H1 (cell line): Measurements from ENCODE around the gene PLPP7. TPM values are rescaled to one million over a fixed set of nuclear protein-coding genes. Genes with fewer than 3 reads are reported as not detected.

Experiments used
- CTCF ChIA-PET: fragments of 300-600 bp; sonication (Branson Sonifier 250); formaldehyde crosslinking; loops from one replicate; lab custom pipeline; 2021; ENCODE audit not compliant: partially characterized antibody; lab: Charles Lee
- POLR2A ChIA-PET: fragments of 300-600 bp; sonication (Branson Sonifier 250); formaldehyde crosslinking; loops from one replicate; lab custom pipeline; 2021; ENCODE audit warnings: inconsistent platforms; ENCODE audit not compliant: partially characterized antibody; lab: Charles Lee
- DNase-seq, 2 experiments: peaks; one replicate each; pipeline versions ENCODE4 v3.0.0 to v3.0.0-alpha.2; 2010 to 2022; ENCODE audit warnings: low spot score in 2 of 2, low read depth in 1 of 2, mixed read lengths in 1 of 2
- FAIRE-seq: peaks from 2 replicates; lab custom pipeline; 2011; peaks lifted over from hg19 to GRCh38; lab: Jason Lieb, UNC
- H2AFZ ChIP-seq: 2 replicates; pipeline ENCODE4 v1.8.1; 2012; ENCODE audit warnings: low read length, inconsistent platforms
- H2AK5ac ChIP-seq: 2 replicates; pipeline ENCODE4 v1.6.1; 2013; ENCODE audit warnings: low read depth, low read length
- H2BK120ac ChIP-seq: replicated peaks from 2 replicates; pipeline ENCODE3; 2013; ENCODE audit warnings: low read depth, low read length, inconsistent platforms
- H2BK12ac ChIP-seq: 2 replicates; pipeline ENCODE4 v1.6.1; 2013; ENCODE audit warnings: low read depth, low read length
- H2BK15ac ChIP-seq: 2 replicates; pipeline ENCODE4 v1.6.1; 2013; ENCODE audit warnings: low read length
- H2BK20ac ChIP-seq: 2 replicates; pipeline ENCODE4 v1.6.1; 2013; ENCODE audit warnings: low read length
- H2BK5ac ChIP-seq: 2 replicates; pipeline ENCODE4 v1.6.1; 2013; ENCODE audit warnings: low read depth, low read length
- H3K14ac ChIP-seq: 2 replicates; pipeline ENCODE4 v1.6.1; 2013; ENCODE audit warnings: inconsistent platforms; ENCODE audit not compliant: insufficient read length
- H3K18ac ChIP-seq: 2 replicates; pipeline ENCODE4 v1.6.1; 2013; ENCODE audit warnings: low read length; ENCODE audit errors: extremely low read depth
- H3K23ac ChIP-seq: 2 replicates; pipeline ENCODE4 v1.6.1; 2013; ENCODE audit warnings: inconsistent platforms; ENCODE audit not compliant: insufficient read length
- H3K23me2 ChIP-seq: 2 replicates; pipeline ENCODE4 v1.6.1; 2013; ENCODE audit warnings: low read depth, low read length
- H3K27ac ChIP-seq: 2 replicates; pipeline ENCODE4 v1.6.1; 2011; ENCODE audit warnings: low read depth, low read length, inconsistent platforms
- H3K27me3 ChIP-seq, 4 experiments: replicated peaks in 1 of 4; 1 replicate in 1 of 4; 2 replicates in 3 of 4; pipeline versions ENCODE4 v1.6.1 to v1.8.1; 2011 to 2013; ENCODE audit warnings: low read length in 3 of 4, mild to moderate bottlenecking in 3 of 4, inconsistent platforms in 2 of 4, mixed read lengths in 2 of 4, moderate library complexity in 1 of 4; ENCODE audit not compliant: control insufficient read depth in 3 of 4, insufficient read depth in 3 of 4; ENCODE audit errors: extremely low read depth in 1 of 4
- H3K36me3 ChIP-seq, 4 experiments: 2 replicates each; pipeline versions ENCODE4 v1.6.1 to v1.8.1; 2011 to 2013; ENCODE audit warnings: mild to moderate bottlenecking in 4 of 4, low read length in 3 of 4, moderate library complexity in 2 of 4, control low read depth in 1 of 4, inconsistent platforms in 1 of 4; ENCODE audit not compliant: insufficient read depth in 4 of 4, control insufficient read depth in 2 of 4
- H3K4ac ChIP-seq: replicated peaks from 2 replicates; pipeline ENCODE3; 2013; ENCODE audit warnings: low read length, low read depth, mixed read lengths, inconsistent platforms; ENCODE audit not compliant: insufficient read length
- H3K4me1 ChIP-seq, 4 experiments: replicated peaks in 1 of 4; 1 replicate in 1 of 4; 2 replicates in 3 of 4; pipeline versions ENCODE4 v1.6.1 to v1.8.1; 2011 to 2013; ENCODE audit warnings: low read length in 3 of 4, inconsistent platforms in 2 of 4, mixed read lengths in 1 of 4; ENCODE audit not compliant: insufficient read depth in 4 of 4, control insufficient read depth in 3 of 4
- H3K4me2 ChIP-seq, 2 experiments: 2 replicates each; pipeline versions ENCODE4 v1.6.1 to v1.8.1; 2011 to 2013; ENCODE audit warnings: low read depth in 2 of 2, low read length in 2 of 2, control low read depth in 1 of 2, inconsistent platforms in 1 of 2, mild to moderate bottlenecking in 1 of 2; ENCODE audit not compliant: insufficient read depth in 1 of 2
- H3K4me3 ChIP-seq, 4 experiments: fragments of 200-600, 300-600 bp in 1 of 4; sonication (generic), shearing (Covaris generic), sonication (Bioruptor Twin) in 1 of 4; 2 replicates each; pipeline versions ENCODE4 v1.5.1 to v1.8.1; 2011 to 2016; ENCODE audit warnings: low read length in 4 of 4, low read depth in 3 of 4, control low read depth in 2 of 4, inconsistent platforms in 2 of 4, mild to moderate bottlenecking in 2 of 4, mixed read lengths in 1 of 4, moderate library complexity in 1 of 4; ENCODE audit not compliant: insufficient read depth in 2 of 4; ENCODE audit errors: extremely low read depth in 1 of 4
- H3K56ac ChIP-seq: replicated peaks from 2 replicates; pipeline ENCODE3; 2013; ENCODE audit warnings: low read depth, mild to moderate bottlenecking, mixed read lengths, low read length, inconsistent platforms; ENCODE audit not compliant: insufficient read length
- H3K79me1 ChIP-seq: 2 replicates; pipeline ENCODE4 v1.6.1; 2013; ENCODE audit warnings: low read depth, low read length, control low read depth
- H3K79me2 ChIP-seq, 2 experiments: 2 replicates each; pipeline versions ENCODE4 v1.6.1 to v1.8.1; 2012 to 2013; ENCODE audit warnings: low read length in 2 of 2, mild to moderate bottlenecking in 2 of 2, inconsistent platforms in 1 of 2; ENCODE audit not compliant: insufficient read depth in 2 of 2, control insufficient read depth in 1 of 2
- H3K9ac ChIP-seq, 4 experiments: replicated peaks in 1 of 4; 1 replicate in 1 of 4; 2 replicates in 3 of 4; pipeline versions ENCODE4 v1.6.1 to v1.8.1; 2011 to 2013; ENCODE audit warnings: low read depth in 3 of 4, low read length in 3 of 4, control low read depth in 2 of 4, mild to moderate bottlenecking in 2 of 4, moderate library complexity in 2 of 4, inconsistent platforms in 1 of 4; ENCODE audit errors: extremely low read depth in 1 of 4
- H3K9me3 ChIP-seq, 2 experiments: 2 replicates each; pipeline versions ENCODE4 v1.6.1 to v1.8.1; 2012 to 2013; ENCODE audit warnings: mild to moderate bottlenecking in 2 of 2, moderate library complexity in 2 of 2, control low read depth in 1 of 2, inconsistent platforms in 1 of 2, low read depth in 1 of 2, low read length in 1 of 2, mixed read lengths in 1 of 2; ENCODE audit not compliant: insufficient read depth in 2 of 2
- H4K20me1 ChIP-seq, 2 experiments: replicated peaks in 1 of 2; 2 replicates each; pipeline versions ENCODE3 to v1.8.1; 2011 to 2013; ENCODE audit warnings: inconsistent platforms in 2 of 2, low read length in 2 of 2, mild to moderate bottlenecking in 1 of 2; ENCODE audit not compliant: insufficient read depth in 2 of 2, control insufficient read depth in 1 of 2
- H4K5ac ChIP-seq: 2 replicates; pipeline ENCODE4 v1.6.1; 2013; ENCODE audit warnings: low read length, low read depth, mixed read lengths, inconsistent platforms; ENCODE audit not compliant: insufficient read length
- H4K8ac ChIP-seq: 2 replicates; pipeline ENCODE4 v1.8.0; 2013; ENCODE audit warnings: mild to moderate bottlenecking, moderate library complexity, low read length, inconsistent platforms; ENCODE audit not compliant: insufficient read depth; ENCODE audit errors: extremely low read depth
- H4K91ac ChIP-seq: replicated peaks from 2 replicates; pipeline ENCODE3; 2013; ENCODE audit warnings: low read length, mixed read lengths, inconsistent platforms; ENCODE audit not compliant: insufficient read length
- BCL11A ChIP-seq, 2 experiments: IDR thresholded peaks; one replicate each; pipeline ENCODE4 v1.6.1; 2011; ENCODE audit warnings: low read depth in 2 of 2, low read length in 2 of 2, mild to moderate bottlenecking in 2 of 2
- CHD2 ChIP-seq: IDR thresholded peaks from 2 replicates; pipeline ENCODE4 v1.6.1; 2012; ENCODE audit warnings: low read length, improper control_type of control experiment
- GTF2F1 ChIP-seq: IDR thresholded peaks from 2 replicates; pipeline ENCODE4 v1.6.1; 2012; ENCODE audit warnings: low read depth, low read length, improper control_type of control experiment, borderline replicate concordance
- PHF8 ChIP-seq: fragments of 200-600 bp; sonication (generic); conservative IDR thresholded peaks from 2 replicates; pipeline ENCODE4 v1.7.1; 2012; ENCODE audit warnings: low read depth, mild to moderate bottlenecking, inconsistent platforms, low read length, moderate library complexity
- RFX5 ChIP-seq: IDR thresholded peaks from 2 replicates; pipeline ENCODE4 v1.6.1; 2011; ENCODE audit warnings: low read depth, low read length, improper control_type of control experiment, borderline replicate concordance
- SIX5 ChIP-seq: IDR thresholded peaks from 2 replicates; pipeline ENCODE4 v1.6.1; 2011; ENCODE audit warnings: mild to moderate bottlenecking, low read depth, low read length
- SRF ChIP-seq: IDR thresholded peaks from 2 replicates; pipeline ENCODE4 v1.6.1; 2011; ENCODE audit warnings: mild to moderate bottlenecking, low read depth, low read length, moderate library complexity
- SUZ12 ChIP-seq: fragments of 200-600 bp; sonication (generic); IDR thresholded peaks from 2 replicates; pipeline ENCODE4 v1.6.1; 2012; ENCODE audit warnings: mild to moderate bottlenecking, inconsistent platforms, low read length, moderate library complexity, mixed read lengths
- TBP ChIP-seq: IDR thresholded peaks from 2 replicates; pipeline ENCODE4 v1.6.1; 2011; ENCODE audit warnings: low read depth, low read length, improper control_type of control experiment
- TCF12 ChIP-seq: IDR thresholded peaks from 2 replicates; pipeline ENCODE4 v1.6.1; 2011; ENCODE audit warnings: low read depth, mild to moderate bottlenecking, low read length
- WGBS, 2 experiments: shearing (Covaris generic) in 1 of 2; methylation state at CpG; one replicate each; pipeline versions ENCODE4 v1.1.6 to v1.1.7; 2013 to 2015; ENCODE audit warnings: low lambda C conversion rate in 2 of 2, mixed read lengths in 2 of 2, inconsistent platforms in 1 of 2, low coverage in 1 of 2, missing lambda C conversion rate in 1 of 2; ENCODE audit not compliant: insufficient replicate concordance in 2 of 2, insufficient coverage in 1 of 2, insufficient read length in 1 of 2; ENCODE audit errors: extremely low coverage in 1 of 2, missing lambda C conversion rate in 1 of 2; 5-methylcytosine and 5-hydroxymethylcytosine counted together
- polyA plus RNA-seq, 7 experiments: library from polyadenylated mRNA; depleted of rRNA in 3 of 7; stranded (reverse) in 5 of 7; unstranded in 2 of 7; fragments of >200 nt in 5 of 7; fragments of 200-250 nt in 2 of 7; gene quantifications; 1 replicate in 5 of 7; 2 replicates in 1 of 7; 4 replicates in 1 of 7; pipeline versions ENCODE4 v1.2.1 to v1.2.3, GENCODE V29; 2011 to 2013; ENCODE audit warnings: missing spikeins in 2 of 7, mixed read lengths in 2 of 7
- total RNA-seq: library from RNA; stranded (reverse); fragmentation: NEBNext Ultra II Directional; extraction: Animal tissue kit (Norgen Biotek cat#: 25700); gene quantifications from 2 replicates; pipeline ENCODE4 v1.2.1, GENCODE V29; 2021

The PLPP7 gene
- total and polyA plus RNA-seq, 2 of the 8 experiments (the other 6 are each of a cell fraction or from before 2014, with no cell fraction given): 3.4 to 3.9 TPM

- Histone ChIP-seq H3K27ac (no peak overlapping the region), H2AFZ (no peak overlapping the region), H3K4me2 (no peak overlapping the region), H2BK15ac (no peak overlapping the region), H3K18ac (no peak overlapping the region), H3K56ac (no peak overlapping the region), H2BK20ac (no peak overlapping the region), H3K79me1 (no peaks in the 10 kb centered on the region), H3K9ac (no peak overlapping the region), H2BK12ac (no peak overlapping the region), H2AK5ac (no peak overlapping the region), H3K14ac (no peak overlapping the region), H3K79me2 (no peaks in the 10 kb centered on the region), H3K4me3 (no peak overlapping the region), H2BK5ac (no peak overlapping the region), H4K8ac (no peak overlapping the region), H4K91ac (no peak overlapping the region), H3K23me2 (no peaks in the 10 kb centered on the region), H3K9me3 (no peaks in the 10 kb centered on the region), H2BK120ac (no peak overlapping the region), H3K4ac (no peak overlapping the region), H3K4me1 (peaks cover 0 to 5% (median 3%) of the 10 kb centered on the region in 4 experiments; a peak in 2 of 7 replicates), H3K36me3 (no peaks in the 10 kb centered on the region), H3K23ac (no peak overlapping the region), H3K27me3 (no peaks in the 10 kb centered on the region), H4K20me1 (no peaks in the 10 kb centered on the region), H4K5ac (no peak overlapping the region)
- ChIA-PET CTCF (interaction anchor here (1.1 to 2.4 kb wide), 5 partner anchors 8 to 241 kb away, joined by 3 to 8 read pairs (median 3); partner anchors contain the start of gene PLPP7), POLR2A (interaction anchor here (0.6 kb wide), 1 partner anchor 185 kb away, joined by 3 read pairs; no protein-coding TSS in a partner anchor)
- no peak for DNase-seq
- no peak for TF ChIP-seq SRF
- no peak for TF ChIP-seq GTF2F1
- no peak for TF ChIP-seq PHF8
- no peak for TF ChIP-seq SUZ12
- TF ChIP-seq TBP: no peak
- no peak for TF ChIP-seq BCL11A (IDR thresholded peaks at IDR 0.05; ENCODE audit: low read depth in 2 of 2, low read length in 2 of 2)
- no peak for TF ChIP-seq RFX5
- TF ChIP-seq CHD2: no peak
- TF ChIP-seq TCF12: no peak
- TF ChIP-seq SIX5: no peak
- 89% methylated on average over 11 of the region's 11 CpGs; no CpG with 5 or more reads in 1 of the 2 experiments for WGBS, 2 experiments
- no peak for FAIRE-seq
These were observed 8.4 kb downstream of the PLPP7 start for GRCh38 chr9:131297903-131298302.
